Erythroblast (primary cell): ENCODE results near the gene ANKIB1.

ENCODE experiments used
- GATA1 ChIP-seq: IDR thresholded peaks from 2 replicates; pipeline ENCODE4 v1.6.1; 2011; ENCODE audit warnings: low read depth, mild to moderate bottlenecking, control low read depth, low read length, moderate library complexity
- POLR2A ChIP-seq: IDR thresholded peaks from 2 replicates; pipeline ENCODE4 v1.6.1; 2011; ENCODE audit warnings: mild to moderate bottlenecking, low read length

DNA sequence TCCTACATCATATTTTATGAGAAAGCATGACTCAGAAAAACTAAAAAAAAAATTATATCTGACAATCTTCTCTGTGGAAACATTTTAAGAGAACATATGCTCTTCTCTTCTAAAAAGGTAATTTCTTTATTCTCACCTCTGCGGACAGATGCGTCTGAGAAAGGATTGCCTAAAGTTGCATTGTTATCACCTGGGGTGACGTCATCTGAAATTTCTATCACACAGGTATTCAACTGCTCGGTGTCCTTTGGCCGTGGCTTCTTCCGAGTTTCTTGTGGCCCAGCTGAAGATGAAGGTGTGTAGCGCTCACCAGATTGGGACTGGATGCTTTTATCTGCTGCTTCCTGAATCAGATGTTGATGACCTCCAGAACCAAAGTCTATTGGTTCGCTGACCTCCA is 187.2 kb downstream of the ANKIB1 start:
- TF ChIP-seq POLR2A (no peak), GATA1 (no peak)
